COLO668 (cell line): ENCODE results near the gene FRMD4A.

Experiments
- DNase-seq: peaks from one replicate; lab custom pipeline; 2025; ENCODE audit not compliant: unreplicated experiment; lab: John Stamatoyannopoulos, UW

The FRMD4A gene

DNA sequence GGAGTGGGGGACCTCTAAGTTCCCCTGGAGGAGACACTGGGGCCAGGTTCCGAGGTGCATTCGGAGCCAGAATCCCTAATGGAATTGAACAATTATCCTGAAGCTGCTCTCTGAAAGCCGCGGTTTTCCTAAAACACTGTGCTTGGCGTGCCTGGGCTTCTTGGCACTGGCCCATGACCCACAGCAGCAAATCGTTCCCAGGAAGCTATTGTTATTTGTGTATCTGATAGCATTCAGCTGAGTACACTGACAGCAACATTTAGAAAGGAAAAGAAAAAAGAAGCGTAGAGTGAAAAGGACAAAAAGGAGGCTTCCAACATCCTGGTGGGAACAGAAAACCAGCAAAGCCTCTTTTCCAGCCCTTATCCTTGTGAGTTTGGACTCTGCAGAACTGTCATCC, 339.8 kb downstream of the FRMD4A start:
- no peak for DNase-seq

DNA sequence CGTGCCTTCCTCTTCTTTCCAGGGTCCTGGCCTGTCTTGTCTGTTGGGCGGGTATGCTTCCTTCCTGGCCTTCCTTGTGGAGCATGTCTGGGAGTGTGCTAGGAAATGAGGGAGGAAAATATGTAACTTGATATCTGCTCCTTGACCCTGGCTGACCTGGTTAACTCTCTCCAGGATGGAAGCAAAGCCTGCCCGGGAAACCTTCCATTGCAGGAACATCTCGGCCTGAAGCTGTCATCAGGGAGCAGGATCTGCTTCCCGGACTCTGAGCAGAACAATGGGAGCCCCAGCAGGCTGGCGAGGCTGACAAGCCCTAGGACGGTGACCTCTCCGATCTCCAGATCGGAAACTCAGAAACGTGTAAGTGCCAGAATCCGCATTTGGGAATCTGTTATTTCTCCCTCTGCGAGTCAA, 340.3 kb downstream of the FRMD4A start:
- no peak for DNase-seq

DNA sequence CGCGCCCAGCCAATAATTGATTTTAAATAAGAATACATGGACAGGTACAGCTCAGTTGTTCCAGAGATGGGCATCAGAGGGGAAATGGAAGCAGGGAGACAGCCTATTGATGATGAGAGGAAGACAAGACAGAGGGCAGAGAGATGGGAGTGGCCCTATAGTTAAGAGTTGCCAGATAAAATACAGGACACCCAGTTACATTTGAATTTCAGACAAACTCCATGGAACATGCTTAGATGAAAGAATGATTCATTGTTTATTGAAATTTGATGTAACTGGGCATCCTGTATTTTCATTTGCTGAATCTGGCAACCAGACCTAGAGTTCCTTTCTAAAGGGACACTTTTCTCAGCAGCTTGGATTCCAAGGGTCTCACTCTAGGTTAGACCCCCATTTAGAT, 341.1 kb downstream of the FRMD4A start:
- no peak for DNase-seq

DNA sequence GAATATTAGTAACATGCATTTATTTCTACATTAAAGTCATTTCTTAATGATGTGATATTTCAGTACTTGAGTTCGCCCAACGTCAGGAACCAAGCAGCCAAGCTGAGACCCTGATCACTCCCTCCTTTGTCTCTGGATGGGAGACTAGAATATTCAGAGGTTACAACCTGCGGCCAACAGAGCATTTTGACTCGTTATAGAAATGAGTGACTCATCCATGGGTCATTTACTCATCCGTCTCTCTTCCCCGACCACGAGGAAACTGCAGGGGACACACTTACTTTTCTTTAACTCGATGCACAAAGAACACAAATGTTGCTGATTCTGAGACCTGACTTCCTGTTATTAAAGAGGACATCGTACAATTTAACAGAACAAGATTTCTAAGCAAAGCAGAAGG, 343.3 kb downstream of the FRMD4A start:
- no peak for DNase-seq

DNA sequence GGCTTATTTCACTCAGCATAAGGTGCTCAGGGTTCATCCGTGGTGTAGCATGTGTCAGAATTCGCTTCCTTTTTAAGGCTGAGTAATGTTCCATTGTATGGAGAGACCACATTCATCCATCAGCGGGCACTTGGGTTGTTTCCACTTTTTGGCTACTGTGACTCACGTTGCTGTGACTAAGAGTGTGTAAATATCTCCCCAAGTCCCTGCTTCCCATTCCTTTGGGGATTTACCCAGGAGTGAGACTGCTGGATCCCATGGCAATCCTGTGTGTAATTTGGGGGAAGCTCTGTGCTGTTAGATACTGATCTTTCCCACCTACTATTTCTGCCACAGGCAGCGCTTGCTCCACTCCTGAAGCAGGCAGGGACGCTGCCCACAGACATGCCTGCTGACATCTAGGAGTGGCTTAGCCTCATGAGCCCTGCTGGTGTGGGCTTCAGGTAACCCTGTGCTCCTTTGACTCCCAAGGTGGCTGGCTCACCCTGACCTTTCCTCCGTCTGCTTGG, 346.0 kb downstream of the FRMD4A start:
- DNase-seq: no peak

DNA sequence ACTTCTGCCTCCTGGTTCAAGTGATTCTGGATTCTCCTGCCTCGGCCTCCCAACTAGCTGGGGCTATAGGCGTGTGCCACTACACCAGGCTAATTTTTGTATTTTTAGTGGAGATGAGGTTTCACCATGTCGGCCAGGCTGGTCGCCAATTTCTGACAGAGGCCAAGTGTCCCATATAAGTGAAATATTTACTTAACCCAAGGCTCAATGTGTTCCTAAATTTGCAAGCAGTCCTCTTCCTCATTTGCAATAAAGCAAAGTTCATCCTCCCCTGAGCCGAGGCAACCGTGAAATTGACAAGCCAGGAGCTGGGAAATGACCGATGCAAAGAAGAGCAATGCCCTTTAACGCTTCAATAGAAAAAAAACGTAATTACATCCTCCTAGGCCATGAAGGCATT, 347.7 kb downstream of the FRMD4A start:
- DNase-seq: no peak

DNA sequence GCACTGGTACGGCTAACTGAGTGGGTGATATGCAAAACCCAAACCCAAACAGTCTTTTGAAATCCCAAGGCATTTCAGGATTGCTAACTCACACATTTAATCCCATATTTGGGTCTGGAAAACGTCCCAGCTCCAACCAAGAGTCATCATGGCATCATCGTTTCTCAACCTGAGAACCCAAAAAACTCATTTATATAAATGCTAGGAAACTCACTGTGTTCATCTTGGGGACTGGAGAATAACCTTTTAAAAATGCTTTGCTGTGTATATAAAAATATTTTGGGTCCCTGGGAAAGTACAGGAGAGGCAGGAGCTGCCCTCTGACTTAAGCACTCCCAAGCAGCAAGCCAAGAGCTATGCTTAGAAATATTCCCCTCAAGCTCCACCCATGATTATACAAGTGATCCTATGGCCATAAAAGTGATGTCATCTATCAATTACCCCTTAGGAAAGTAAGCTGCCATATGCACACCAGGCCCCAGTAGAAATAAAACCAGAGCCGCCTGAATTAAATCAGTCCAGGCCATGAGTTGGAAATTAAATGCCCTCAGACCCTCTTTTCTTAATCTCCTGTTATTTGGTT, 352.1 kb downstream of the FRMD4A start:
- no peak for DNase-seq

DNA sequence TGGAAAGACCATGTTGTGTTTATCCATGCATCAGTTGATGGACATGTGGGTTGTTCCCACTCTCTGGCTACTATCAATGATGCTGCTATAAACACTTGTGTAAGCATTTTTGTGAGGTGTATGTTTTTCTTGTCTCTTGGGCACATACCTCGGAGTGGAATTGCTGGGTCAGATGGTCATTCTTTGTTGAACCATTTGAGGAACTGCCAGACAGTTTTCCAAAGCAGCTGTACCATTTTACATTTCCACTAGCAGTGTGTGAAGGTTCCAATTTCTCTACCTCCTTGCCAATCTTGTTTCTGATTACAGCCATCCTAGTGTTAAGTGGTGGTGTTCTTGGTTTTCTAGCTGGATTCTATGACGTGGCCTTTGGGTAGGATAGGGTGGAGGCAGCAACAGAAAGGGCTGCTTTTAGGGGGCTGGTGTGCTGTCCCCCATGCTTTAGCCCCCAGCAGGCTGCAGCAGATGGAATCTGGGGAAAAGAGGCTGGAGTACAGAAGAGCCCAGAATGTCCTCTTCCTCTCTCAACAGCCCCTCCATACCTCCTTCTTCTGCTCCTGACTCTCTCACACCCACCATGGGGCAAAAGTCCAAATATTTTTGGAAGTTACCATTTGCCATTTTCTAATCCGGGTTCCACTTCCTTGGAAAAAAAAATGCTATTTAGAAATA, 352.7 kb downstream of the FRMD4A start:
- no peak for DNase-seq

DNA sequence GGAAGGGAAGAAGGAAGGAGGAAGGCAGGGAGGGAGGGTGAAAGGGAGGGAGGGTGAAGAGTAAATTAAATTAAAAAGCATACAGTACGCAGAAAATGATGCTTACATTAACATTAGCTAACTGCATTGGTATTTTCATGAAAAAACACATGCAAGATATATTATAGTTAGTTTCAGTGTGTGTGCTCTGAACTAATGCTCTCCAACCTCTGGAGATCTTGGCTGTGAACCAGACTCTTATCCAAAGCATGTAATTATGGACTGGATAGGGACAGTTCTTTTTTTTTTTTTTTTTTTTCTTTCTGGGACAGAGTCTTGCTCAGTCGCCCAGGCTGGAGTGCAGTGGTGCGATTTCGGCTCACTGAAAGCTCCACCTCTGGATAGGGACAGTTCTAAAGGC, 357.0 kb downstream of the FRMD4A start:
- no peak for DNase-seq

DNA sequence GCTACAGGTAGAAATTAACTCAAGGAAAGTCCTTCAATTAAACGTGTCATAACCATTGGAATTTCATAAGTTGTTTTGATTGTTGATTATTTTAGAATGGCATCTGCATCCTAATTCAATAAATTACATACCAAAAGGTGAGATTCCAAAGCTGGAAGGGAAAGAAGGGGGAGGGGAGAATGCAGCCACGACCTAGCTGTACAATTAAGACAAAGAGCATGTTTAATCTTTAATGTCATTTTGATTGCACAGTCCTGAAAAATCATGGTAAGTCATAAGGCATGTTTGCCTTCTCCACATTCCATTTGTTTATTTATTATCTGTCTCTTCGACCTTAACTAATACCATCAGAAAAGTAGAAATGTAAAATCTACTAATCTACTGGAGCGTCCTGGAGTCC, 358.1 kb downstream of the FRMD4A start:
- DNase-seq: no peak

DNA sequence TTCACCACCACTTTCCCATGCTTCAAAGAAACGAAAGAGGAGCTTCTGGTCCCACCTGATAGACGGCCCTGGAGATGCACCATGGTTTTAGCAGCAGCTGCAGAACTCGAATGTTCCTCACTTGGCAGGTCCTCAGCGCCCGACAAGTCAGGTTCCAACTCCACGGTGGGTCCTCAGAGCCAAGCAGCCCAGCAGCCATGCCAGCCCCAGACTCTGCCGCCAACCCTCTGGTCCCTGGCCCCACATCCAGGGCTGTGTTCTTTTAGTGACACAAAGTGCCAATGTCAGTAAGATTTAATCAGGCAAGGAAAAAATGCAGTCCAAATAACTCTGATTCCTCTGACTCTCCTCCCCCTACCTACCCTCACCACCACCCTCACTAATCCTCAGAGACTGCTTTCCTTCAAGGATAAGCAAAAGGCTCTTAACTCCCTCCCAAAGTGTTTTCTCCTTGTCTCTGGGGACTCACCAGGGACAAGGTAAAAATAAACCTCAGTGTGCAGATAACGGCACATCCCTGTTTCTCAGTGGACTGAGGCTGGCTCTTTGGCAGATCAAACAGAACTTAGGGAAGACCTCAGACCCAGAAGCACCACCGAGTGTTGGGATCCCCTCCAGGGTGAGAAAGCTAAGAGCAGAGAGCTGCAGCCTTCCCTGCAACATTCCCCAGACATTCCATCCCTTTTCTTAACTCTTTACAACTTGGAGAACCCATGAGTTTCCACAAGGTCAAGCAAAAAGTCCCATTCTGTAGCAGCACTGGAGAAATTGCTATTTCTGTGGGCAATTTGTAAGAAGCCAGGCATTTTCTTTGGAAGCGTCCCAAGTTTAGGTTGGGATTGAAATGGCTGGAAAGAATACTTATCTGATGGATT, 358.9 kb downstream of the FRMD4A start:
- no peak for DNase-seq

DNA sequence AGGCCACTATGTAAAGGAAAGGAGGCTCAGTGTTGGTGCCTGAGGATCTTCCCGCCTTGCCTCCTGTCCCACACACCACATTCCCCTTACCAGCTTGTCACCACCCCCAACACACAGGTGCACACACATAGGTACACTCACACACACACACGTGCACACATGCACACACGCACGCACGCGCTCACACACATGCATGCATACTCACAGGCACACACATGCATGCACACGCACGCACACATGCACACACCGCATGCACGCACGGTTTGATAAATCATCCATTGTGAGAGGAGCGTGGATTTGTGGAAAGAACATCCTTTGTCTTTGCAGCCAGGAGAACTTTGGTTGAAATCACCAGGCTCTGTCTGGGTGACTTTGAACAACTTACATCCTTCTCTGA, 359.8 kb downstream of the FRMD4A start:
- no peak for DNase-seq

DNA sequence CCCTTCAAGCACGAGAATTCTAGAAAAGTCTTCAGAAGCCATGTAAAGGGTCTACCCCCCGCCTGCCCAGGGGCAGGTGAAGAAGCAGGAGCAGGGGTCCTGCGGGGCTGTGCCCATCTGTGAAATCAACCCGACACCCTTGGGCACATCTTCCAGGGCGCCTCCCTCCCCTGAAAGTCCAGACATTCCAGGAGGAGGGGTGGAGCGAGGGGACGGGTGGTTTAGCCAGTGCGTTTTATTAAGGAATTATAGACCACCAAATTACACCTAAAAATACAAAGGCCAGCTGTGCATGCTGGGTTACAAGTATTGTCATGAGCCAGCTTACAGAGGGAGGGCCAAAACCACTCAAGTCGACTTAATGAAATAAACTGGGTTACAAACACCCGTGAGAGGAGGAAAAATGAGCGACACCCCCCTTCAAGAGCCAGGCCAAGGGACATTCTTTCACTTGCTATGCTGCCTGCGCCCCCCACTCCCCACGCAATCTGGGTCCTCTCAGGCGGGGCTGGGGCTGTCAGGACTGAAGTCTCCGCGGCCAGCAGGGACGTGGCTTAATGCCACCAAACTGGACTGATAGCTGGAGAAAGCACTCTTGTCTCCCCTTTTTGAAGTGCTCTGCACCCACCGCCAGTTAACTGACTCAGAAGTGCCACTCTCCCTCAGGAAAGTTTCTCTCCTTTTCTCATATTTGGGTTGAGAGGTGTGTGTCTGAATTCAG, 360.3 kb downstream of the FRMD4A start:
- no peak for DNase-seq

DNA sequence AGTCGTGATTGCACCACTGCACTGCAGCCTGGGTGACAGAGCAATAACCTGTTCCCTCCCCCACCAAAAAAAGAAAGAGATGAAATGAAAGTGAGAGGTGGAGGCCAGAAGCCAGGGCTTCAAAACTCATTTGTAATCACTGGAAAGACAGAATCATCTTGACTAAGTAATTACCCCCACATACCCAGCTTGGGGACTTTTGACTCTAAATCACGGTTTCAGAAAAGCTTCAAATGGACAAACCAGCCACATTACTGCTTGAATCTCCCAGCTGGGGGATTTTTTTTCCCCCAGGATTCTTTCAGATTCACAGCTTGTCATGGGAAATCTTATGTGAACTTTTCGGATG, 361.0 kb downstream of the FRMD4A start:
- no peak for DNase-seq

DNA sequence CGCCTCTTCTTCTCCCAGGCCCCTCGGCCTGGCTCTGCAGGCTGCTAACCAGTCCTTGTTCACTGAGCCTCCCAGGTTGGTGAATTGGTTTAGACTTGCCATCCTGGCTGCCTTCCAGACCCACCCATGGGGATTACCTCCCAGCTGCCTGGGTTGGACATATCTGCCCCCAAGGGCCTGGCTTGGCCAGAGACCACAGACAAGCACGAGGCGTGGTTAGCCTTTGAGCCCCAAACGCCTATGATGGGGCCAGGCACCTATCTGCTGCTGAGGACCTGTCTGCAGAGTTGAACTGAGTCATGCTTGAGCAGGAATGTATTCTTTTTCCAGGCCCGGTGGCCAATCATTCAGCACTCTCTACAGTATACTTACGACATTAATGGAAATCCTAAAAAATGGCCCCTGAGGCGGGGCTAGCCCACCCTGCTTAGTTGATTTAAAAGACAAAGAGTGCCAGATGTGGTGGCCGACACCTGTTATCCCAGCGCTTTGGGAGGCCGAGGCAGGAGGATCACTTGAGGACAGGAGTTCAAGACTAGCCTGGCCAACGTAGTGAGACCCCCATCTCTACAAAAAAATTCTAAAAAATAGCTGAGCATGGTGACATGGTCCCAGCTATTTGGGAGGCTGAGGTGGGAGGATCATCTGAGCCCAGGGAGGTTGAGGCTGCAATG, 361.5 kb downstream of the FRMD4A start:
- no peak for DNase-seq

DNA sequence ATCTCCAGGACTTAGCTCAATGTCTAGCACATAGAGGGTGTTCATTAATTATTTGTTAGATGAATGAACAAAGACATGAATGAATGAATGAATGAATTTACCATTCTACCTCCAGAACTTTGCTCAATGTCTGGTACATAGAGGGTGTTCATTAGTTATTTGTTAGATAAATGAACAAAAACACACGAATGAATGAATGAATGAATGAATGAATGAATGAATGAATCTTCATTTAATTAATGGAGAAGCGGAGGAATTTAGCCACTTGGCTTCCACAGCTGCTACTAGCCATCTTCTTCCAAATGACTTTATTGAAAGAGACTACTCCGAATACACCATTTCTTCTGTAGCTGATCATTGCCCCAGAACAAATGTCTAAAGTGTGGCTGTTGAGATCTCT, 368.9 kb downstream of the FRMD4A start:
- DNase-seq: no peak

DNA sequence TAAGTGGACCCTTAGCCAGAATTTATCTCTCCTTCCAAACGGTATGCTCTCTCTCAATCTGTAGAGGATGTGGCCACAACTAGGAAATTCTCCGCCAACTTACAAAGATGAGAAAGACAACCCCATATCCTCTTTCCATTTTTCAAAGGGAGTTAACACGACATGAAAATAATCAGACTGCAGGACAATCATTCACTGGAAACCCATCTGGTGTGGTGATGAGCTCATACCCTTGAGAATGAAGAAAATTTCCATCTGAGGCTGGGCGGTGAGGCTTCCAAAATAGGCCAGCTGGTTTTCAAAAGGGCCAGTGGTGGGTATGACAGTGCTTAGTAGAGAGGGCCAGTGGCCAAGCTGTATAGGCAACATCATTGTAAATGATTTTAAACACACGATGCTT, 369.6 kb downstream of the FRMD4A start:
- DNase-seq: no peak

DNA sequence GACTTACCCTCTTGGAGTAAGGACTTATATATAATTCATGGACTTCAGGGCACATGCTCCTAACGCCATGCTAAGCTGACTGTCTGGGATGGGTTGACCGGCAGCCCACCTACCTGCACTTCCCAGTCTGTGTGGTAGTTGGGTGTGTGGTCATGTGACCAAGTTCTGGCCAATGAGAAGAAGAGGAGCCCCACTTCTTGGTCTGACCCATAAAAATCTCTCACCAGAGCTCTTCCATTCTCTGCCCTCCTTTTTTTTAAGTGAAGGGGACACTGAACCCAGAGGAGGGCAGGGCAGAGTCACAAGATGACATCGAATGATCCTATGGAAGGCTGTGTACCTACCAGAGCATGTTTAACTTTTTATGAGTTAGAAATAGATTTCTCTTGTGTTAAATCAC, 370.1 kb downstream of the FRMD4A start:
- DNase-seq: no peak

DNA sequence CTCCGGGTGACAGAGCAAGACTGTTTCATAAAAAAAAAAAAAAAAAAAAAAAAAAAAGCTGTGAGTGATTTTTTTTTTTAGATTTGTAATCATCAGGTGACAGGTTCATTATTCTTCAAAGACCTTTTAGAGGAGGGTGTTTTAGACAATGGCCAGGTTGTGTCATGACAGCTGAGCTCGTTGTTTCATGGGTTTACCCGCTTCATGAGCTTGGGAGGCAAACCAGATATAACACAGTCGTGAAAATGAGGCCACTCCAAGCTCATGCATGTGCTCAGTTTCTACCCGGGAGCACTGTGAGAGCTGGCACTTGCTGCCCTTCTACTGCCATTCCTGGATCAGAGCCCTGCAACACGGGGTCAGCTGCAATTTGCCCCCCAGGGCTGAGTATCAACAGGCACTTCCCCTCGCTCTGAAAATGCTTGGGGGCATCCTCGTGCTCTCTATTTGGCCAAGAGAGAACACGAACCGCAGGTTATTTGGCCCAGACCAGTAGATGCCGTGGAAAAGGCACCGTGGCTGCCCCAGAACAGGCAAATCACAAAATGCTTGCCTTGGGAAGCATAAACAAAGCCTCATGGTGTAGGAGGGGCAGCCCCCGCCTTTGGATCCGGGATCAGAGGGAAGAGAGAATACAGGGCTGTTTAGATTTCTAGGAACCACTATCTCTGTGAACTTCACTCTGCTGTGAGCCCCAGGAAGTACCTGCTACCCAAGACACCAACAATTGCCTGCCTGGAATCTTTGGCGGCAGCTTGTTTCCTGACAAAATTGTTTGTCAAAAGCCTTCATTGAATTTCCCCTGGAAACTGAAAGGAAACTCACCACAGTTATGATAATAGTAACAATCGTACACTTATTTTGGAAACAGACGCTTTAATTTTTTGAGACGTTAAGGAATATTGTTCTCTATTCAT, 371.0 kb downstream of the FRMD4A start:
- DNase-seq: no peak

DNA sequence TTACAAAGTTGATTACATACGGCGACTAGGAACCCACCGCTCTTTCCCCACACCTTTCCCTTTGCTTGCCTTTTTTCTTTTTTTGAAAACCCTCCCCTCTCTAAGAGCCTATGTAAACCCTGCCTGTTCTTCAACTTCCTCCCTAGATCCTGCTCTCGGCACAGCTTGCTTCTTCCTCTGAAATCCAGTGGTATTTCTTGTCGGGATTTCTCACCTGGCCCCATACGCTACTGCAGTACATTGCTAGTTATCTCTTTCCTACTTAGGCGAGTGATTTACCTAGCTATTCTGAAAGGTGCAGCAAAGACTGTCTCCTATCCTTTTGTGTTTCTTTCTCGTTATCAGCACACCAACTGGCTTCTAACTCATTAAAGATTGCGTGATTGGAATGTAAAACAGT, 372.9 kb downstream of the FRMD4A start:
- DNase-seq: no peak
